ENCODE results near the gene HSPB1. TPM values are rescaled to one million over a fixed set of nuclear protein-coding genes. Genes with fewer than 3 reads are reported as not detected.

The HSPB1 gene
- total and polyA plus RNA-seq, 2 of the 13 experiments (the other 11 are each of a cell fraction or from before 2014, with no cell fraction given): 21.0 to 38.6 TPM

DNA sequence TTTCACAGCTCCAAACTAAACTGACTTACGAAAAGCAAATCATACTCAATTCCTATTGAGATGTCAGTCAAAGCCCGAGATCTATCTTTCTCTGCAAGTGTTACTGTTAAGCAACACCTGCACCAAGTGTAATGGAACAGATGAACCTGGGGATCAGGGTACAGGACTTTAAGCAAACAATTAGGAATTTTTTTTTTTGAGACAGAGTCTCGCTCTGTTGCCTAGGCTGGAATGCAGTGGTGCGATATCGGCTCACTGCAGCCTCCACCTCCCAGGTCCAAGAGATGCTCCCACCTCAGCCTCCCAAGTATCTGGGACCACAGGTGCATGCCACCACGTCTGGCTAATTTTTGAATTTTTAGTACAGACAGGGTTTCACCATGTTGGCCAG, 41.5 kb downstream of the HSPB1 start:
- peaks cover 22 to 44% of the 10 kb centered on the region in 2 experiments for H3K36me3 ChIP-seq (replicated peaks in 1 of 2; ENCODE audit: control insufficient read depth in 1 of 2, insufficient read depth in 2 of 2, low read length in 2 of 2)
- WGBS (ENCODE audit: low lambda C conversion rate): 46% methylated on average over 6 of the region's 6 CpGs
- no peak overlapping the region for H3K4me3 ChIP-seq (replicated peaks in 1 of 3; ENCODE audit: insufficient read depth in 1 of 3, low read depth in 2 of 3, low read length in 3 of 3)
- H3K79me2 ChIP-seq (ENCODE audit: insufficient read depth, low read length): peaks cover 83% of the 10 kb centered on the region
- no peak overlapping the region for H3K9ac ChIP-seq (ENCODE audit: insufficient read depth, low read depth, low read length)
- peaks cover 69% of the 10 kb centered on the region for H3K4me1 ChIP-seq (ENCODE audit: insufficient read depth, low read length)
- H2AFZ ChIP-seq (ENCODE audit: low read length): no peak overlapping the region
- peak; percentile 54 for DNase-seq (ENCODE audit: low spot score)
- POLR2A ChIA-PET: interaction anchor here (0.6 kb wide), 1 partner anchor 15 kb away, joined by 6 read pairs; the partner anchor contains the start of gene YWHAG
- no TSS peak for BruUV-seq (replicated peaks)
- FAIRE-seq: peak; percentile 8
- H3K9me3 ChIP-seq (ENCODE audit: low read length): no peaks in the 10 kb centered on the region
- H3K27ac ChIP-seq (ENCODE audit: extremely low read length, insufficient read depth, low read length): peak overlapping the region; percentile 58
- H4K20me1 ChIP-seq (ENCODE audit: insufficient read depth, low read length): peaks cover 32% of the 10 kb centered on the region
- intact Hi-C loops (cut with micrococcal nuclease; ENCODE audit: unreplicated experiment): no loop called here
- CTCF ChIA-PET (ENCODE audit: low intra/inter-chr PET ratio, low total read pairs): no interaction called here
- in situ Hi-C loops (cut with HindIII; ENCODE audit: extremely low pct_ligation_motif_present, low pct_unique_long_range_greater_than_20kb): no loop called here
- H3K27me3 ChIP-seq (ENCODE audit: control insufficient read depth in 1 of 2, insufficient read depth in 2 of 2, low read length in 2 of 2): no peaks in the 10 kb centered on the region
- ATAC-seq: peak; percentile 86
- H3K4me2 ChIP-seq (ENCODE audit: low read depth, low read length): no peak overlapping the region
- TF ChIP-seq SOX6 (IDR thresholded peaks at IDR 0.05): no peak
- TF ChIP-seq SOX6 (CRISPR knock-in tag; IDR thresholded peaks at IDR 0.05): 0 out of 2 replicates have a peak, but pooled peaks have one; percentile 47
- TF ChIP-seq, protein P1, sequence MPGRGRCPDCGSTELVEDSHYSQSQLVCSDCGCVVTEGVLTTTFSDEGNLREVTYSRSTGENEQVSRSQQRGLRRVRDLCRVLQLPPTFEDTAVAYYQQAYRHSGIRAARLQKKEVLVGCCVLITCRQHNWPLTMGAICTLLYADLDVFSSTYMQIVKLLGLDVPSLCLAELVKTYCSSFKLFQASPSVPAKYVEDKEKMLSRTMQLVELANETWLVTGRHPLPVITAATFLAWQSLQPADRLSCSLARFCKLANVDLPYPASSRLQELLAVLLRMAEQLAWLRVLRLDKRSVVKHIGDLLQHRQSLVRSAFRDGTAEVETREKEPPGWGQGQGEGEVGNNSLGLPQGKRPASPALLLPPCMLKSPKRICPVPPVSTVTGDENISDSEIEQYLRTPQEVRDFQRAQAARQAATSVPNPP (CRISPR knock-in tag; IDR thresholded peaks at IDR 0.05): 0 out of 2 replicates have a peak, but pooled peaks have one; percentile 39
- TF ChIP-seq PHF8 (CRISPR knock-in tag; IDR thresholded peaks at IDR 0.05): no peak
- TF ChIP-seq, protein P2, sequence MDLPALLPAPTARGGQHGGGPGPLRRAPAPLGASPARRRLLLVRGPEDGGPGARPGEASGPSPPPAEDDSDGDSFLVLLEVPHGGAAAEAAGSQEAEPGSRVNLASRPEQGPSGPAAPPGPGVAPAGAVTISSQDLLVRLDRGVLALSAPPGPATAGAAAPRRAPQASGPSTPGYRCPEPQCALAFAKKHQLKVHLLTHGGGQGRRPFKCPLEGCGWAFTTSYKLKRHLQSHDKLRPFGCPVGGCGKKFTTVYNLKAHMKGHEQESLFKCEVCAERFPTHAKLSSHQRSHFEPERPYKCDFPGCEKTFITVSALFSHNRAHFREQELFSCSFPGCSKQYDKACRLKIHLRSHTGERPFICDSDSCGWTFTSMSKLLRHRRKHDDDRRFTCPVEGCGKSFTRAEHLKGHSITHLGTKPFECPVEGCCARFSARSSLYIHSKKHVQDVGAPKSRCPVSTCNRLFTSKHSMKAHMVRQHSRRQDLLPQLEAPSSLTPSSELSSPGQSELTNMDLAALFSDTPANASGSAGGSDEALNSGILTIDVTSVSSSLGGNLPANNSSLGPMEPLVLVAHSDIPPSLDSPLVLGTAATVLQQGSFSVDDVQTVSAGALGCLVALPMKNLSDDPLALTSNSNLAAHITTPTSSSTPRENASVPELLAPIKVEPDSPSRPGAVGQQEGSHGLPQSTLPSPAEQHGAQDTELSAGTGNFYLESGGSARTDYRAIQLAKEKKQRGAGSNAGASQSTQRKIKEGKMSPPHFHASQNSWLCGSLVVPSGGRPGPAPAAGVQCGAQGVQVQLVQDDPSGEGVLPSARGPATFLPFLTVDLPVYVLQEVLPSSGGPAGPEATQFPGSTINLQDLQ (CRISPR knock-in tag; IDR thresholded peaks at IDR 0.05): no peak
- no peak for TF ChIP-seq ZNF383 (CRISPR knock-in tag; IDR thresholded peaks at IDR 0.05; ENCODE audit: borderline replicate concordance)
- no peak for TF ChIP-seq FOXP1 (IDR thresholded peaks at IDR 0.05)
- TF ChIP-seq FOXP1 (CRISPR knock-in tag; IDR thresholded peaks at IDR 0.05): peak; percentile 57
- TF ChIP-seq, protein P3, sequence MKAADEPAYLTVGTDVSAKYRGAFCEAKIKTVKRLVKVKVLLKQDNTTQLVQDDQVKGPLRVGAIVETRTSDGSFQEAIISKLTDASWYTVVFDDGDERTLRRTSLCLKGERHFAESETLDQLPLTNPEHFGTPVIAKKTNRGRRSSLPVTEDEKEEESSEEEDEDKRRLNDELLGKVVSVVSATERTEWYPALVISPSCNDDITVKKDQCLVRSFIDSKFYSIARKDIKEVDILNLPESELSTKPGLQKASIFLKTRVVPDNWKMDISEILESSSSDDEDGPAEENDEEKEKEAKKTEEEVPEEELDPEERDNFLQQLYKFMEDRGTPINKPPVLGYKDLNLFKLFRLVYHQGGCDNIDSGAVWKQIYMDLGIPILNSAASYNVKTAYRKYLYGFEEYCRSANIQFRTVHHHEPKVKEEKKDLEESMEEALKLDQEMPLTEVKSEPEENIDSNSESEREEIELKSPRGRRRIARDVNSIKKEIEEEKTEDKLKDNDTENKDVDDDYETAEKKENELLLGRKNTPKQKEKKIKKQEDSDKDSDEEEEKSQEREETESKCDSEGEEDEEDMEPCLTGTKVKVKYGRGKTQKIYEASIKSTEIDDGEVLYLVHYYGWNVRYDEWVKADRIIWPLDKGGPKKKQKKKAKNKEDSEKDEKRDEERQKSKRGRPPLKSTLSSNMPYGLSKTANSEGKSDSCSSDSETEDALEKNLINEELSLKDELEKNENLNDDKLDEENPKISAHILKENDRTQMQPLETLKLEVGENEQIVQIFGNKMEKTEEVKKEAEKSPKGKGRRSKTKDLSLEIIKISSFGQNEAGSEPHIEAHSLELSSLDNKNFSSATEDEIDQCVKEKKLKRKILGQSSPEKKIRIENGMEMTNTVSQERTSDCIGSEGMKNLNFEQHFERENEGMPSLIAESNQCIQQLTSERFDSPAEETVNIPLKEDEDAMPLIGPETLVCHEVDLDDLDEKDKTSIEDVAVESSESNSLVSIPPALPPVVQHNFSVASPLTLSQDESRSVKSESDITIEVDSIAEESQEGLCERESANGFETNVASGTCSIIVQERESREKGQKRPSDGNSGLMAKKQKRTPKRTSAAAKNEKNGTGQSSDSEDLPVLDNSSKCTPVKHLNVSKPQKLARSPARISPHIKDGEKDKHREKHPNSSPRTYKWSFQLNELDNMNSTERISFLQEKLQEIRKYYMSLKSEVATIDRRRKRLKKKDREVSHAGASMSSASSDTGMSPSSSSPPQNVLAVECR (CRISPR knock-in tag; IDR thresholded peaks at IDR 0.05; ENCODE audit: borderline replicate concordance): peak; percentile 40; the same call in 1 of the 2 replicates
- no peak for TF ChIP-seq CBX2 (IDR thresholded peaks at IDR 0.05; ENCODE audit: low read depth, low read length)
- no peak for TF ChIP-seq CBX2 (CRISPR knock-in tag; IDR thresholded peaks at IDR 0.05; ENCODE audit: low read depth)
- TF ChIP-seq CENPT (CRISPR knock-in tag; IDR thresholded peaks at IDR 0.05; ENCODE audit: low read depth): no peak
- no peak for TF ChIP-seq BRD4 (CRISPR knock-in tag; IDR thresholded peaks at IDR 0.05)
- 0 out of 2 replicates have a peak, but pooled peaks have one; percentile 26 for TF ChIP-seq KAT8 (CRISPR knock-in tag; IDR thresholded peaks at IDR 0.05)
- no peak for TF ChIP-seq ZBTB42 (CRISPR knock-in tag; IDR thresholded peaks at IDR 0.05)
- TF ChIP-seq TEAD2 (CRISPR knock-in tag; IDR thresholded peaks at IDR 0.05): no peak
- peak; percentile 69; the same call in 1 of the 2 replicates for TF ChIP-seq ZBTB3 (CRISPR knock-in tag; IDR thresholded peaks at IDR 0.05; ENCODE audit: borderline replicate concordance, low read depth)
- peak; percentile 50; the same call in 1 of the 2 replicates for TF ChIP-seq SAP130 (CRISPR knock-in tag; IDR thresholded peaks at IDR 0.05; ENCODE audit: low read depth)
- no peak for TF ChIP-seq REL (CRISPR knock-in tag; conservative IDR thresholded peaks at IDR 0.05)
- no peak for TF ChIP-seq RFX1 (IDR thresholded peaks at IDR 0.05)

Measured in HepG2 (cell line).